ENCODE data around the gene PLB1. TPM values are rescaled to one million over a fixed set of nuclear protein-coding genes. Genes with fewer than 3 reads are reported as not detected.

Gene PLB1
- polyA plus RNA-seq, 3 donors: 20.2 to 35.8 (median 23.9) TPM

- Histone ChIP-seq H2AFZ (ENCODE audit: insufficient read depth, low read depth, low read length, poor library complexity, severe bottlenecking) (no peak overlapping the region), H3K4me1 (ENCODE audit: control insufficient read depth in 1 of 2, insufficient read depth in 2 of 2, low read length in 2 of 2) (no peaks in the 10 kb centered on the region), H3K4me2 (replicated peaks; ENCODE audit: extremely low read depth, low read length, poor library complexity, severe bottlenecking) (no peak overlapping the region), H3K36me3 (replicated peaks in 1 of 2; ENCODE audit: control insufficient read depth in 1 of 2, insufficient read depth in 2 of 2, low read length in 2 of 2) (no peaks in the 10 kb centered on the region), H3K27ac (ENCODE audit: low read depth in 1 of 2, low read length in 2 of 2) (no peak overlapping the region), H4K20me1 (ENCODE audit: insufficient read depth, low read length) (no peaks in the 10 kb centered on the region), H3K9me3 (replicated peaks in 1 of 2; ENCODE audit: control insufficient read depth in 1 of 2, insufficient read depth in 1 of 2, low read length in 2 of 2) (no peaks in the 10 kb centered on the region), H3K27me3 (ENCODE audit: control insufficient read depth in 2 of 2, insufficient read depth in 2 of 2, low read length in 2 of 2) (no peaks in the 10 kb centered on the region), H3K4me3 (replicated peaks in 1 of 3; ENCODE audit: low read depth in 2 of 3, low read length in 3 of 3) (no peak overlapping the region), H3K79me2 (ENCODE audit: insufficient read depth, low read length) (no peaks in the 10 kb centered on the region), H3K9ac (ENCODE audit: insufficient read depth, low read length, poor library complexity, severe bottlenecking) (no peak overlapping the region)
- no peak for TF ChIP-seq CTCF (IDR thresholded peaks at IDR 0.05)
- Mint-ChIP-seq H3K36me3 (no peaks in the 10 kb centered on the region), H3K27ac (no peak overlapping the region), H3K4me3 (no peak overlapping the region), H3K27me3 (ENCODE audit: low read depth in 3 of 3) (peaks cover 2 to 13% (median 9%) of the 10 kb centered on the region in 3 donors), H3K4me1 (peaks cover 2% of the 10 kb centered on the region), H3K9me3 (peaks cover 0 to 3% (median 0%) of the 10 kb centered on the region in 7 donors)
- 99% methylated on average over 10 of the region's 11 CpGs for WGBS (ENCODE audit: insufficient coverage)
- no peak for DNase-seq
- intact Hi-C loops (cut with micrococcal nuclease): no loop called here
These were observed 26.6 kb downstream of the PLB1 start for GRCh38 chr2:28522481-28522880.

GRCh38 chr2:28523902-28524301 is 28.0 kb downstream of the PLB1 start:
- no peaks in the 10 kb centered on the region for H3K9me3 Mint-ChIP-seq
- peak overlapping the region in 1 of 7 donors; percentile 46 for H3K27ac Mint-ChIP-seq
- no peaks in the 10 kb centered on the region for H3K79me2 ChIP-seq (ENCODE audit: insufficient read depth, low read length)
- H3K4me3 Mint-ChIP-seq: no peak overlapping the region
- H2AFZ ChIP-seq (ENCODE audit: insufficient read depth, low read depth, low read length, poor library complexity, severe bottlenecking): no peak overlapping the region
- intact Hi-C loops (cut with micrococcal nuclease): no loop called here
- H3K4me1 Mint-ChIP-seq: peaks cover 2% of the 10 kb centered on the region
- H4K20me1 ChIP-seq (ENCODE audit: insufficient read depth, low read length): no peaks in the 10 kb centered on the region
- no peaks in the 10 kb centered on the region for H3K36me3 Mint-ChIP-seq
- H3K4me2 ChIP-seq (replicated peaks; ENCODE audit: extremely low read depth, low read length, poor library complexity, severe bottlenecking): no peak overlapping the region
- no peak overlapping the region for H3K27ac ChIP-seq (ENCODE audit: low read depth in 1 of 2, low read length in 2 of 2)
- H3K9ac ChIP-seq (ENCODE audit: insufficient read depth, low read length, poor library complexity, severe bottlenecking): no peak overlapping the region
- 100% methylated on average over 1 of the region's 5 CpGs for WGBS (ENCODE audit: insufficient coverage)
- no peaks in the 10 kb centered on the region for H3K9me3 ChIP-seq (replicated peaks in 1 of 2; ENCODE audit: control insufficient read depth in 1 of 2, insufficient read depth in 1 of 2, low read length in 2 of 2)
- peaks cover 2 to 11% (median 5%) of the 10 kb centered on the region in 3 donors for H3K27me3 Mint-ChIP-seq (ENCODE audit: low read depth in 3 of 3)
- TF ChIP-seq CTCF (IDR thresholded peaks at IDR 0.05): no peak
- DNase-seq: no peak
- H3K27me3 ChIP-seq (ENCODE audit: control insufficient read depth in 2 of 2, insufficient read depth in 2 of 2, low read length in 2 of 2): no peaks in the 10 kb centered on the region
- no peaks in the 10 kb centered on the region for H3K4me1 ChIP-seq (ENCODE audit: control insufficient read depth in 1 of 2, insufficient read depth in 2 of 2, low read length in 2 of 2)
- H3K4me3 ChIP-seq (replicated peaks in 1 of 3; ENCODE audit: low read depth in 2 of 3, low read length in 3 of 3): no peak overlapping the region
- H3K36me3 ChIP-seq (replicated peaks in 1 of 2; ENCODE audit: control insufficient read depth in 1 of 2, insufficient read depth in 2 of 2, low read length in 2 of 2): no peaks in the 10 kb centered on the region
